Peyer's patch (tissue), 4 donors: ENCODE data around the gene PAX4. TPM values are rescaled to one million over a fixed set of nuclear protein-coding genes. Genes with fewer than 3 reads are reported as not detected.

ENCODE experiments used
- DNase-seq, 3 donors: peaks; one replicate each; pipeline ENCODE4 v3.0.0-alpha.2; 2017 to 2019
- H3K27ac ChIP-seq, 4 donors: fragments of 200-600 bp; sonication (generic); one replicate each; pipeline ENCODE4 v1.5.1; 2016 to 2019
- H3K27me3 ChIP-seq, 2 donors: fragments of 200-600 bp; sonication (generic); one replicate each; pipeline ENCODE4 v1.5.1; 2019
- H3K36me3 ChIP-seq, 3 donors: fragments of 200-600 bp; sonication (generic); one replicate each; pipeline ENCODE4 v1.5.1; 2016 to 2019
- H3K4me1 ChIP-seq, 4 donors: fragments of 200-600 bp; sonication (generic); one replicate each; pipeline ENCODE4 v1.5.1; 2016 to 2019
- H3K4me3 ChIP-seq, 4 donors: fragments of 200-600 bp; sonication (generic); 1 replicate in 3 of 4; 2 replicates in 1 of 4; pipeline ENCODE4 v1.5.1; 2016 to 2019; ENCODE audit warnings: mild to moderate bottlenecking in 1 of 4
- H3K9me3 ChIP-seq, 4 donors: fragments of 200-600 bp; sonication (generic); one replicate each; pipeline ENCODE4 v1.5.1; 2016 to 2019; ENCODE audit warnings: mild to moderate bottlenecking in 1 of 4
- POLR2A ChIP-seq, 2 donors: fragments of 450-650 bp; IDR thresholded peaks; one replicate each; pipeline ENCODE4 v1.5.1; 2017; ENCODE audit warnings: antibody characterized with exemption in 2 of 2, mild to moderate bottlenecking in 2 of 2, moderate library complexity in 2 of 2
- total RNA-seq, 4 donors: library from RNA; depleted of rRNA; stranded (reverse); fragments of >200 nt; gene quantifications; one replicate each; pipeline ENCODE4 v1.1.0, GENCODE V29; 2016
- TF ChIP-seq, protein P1 (sequence below), 6 experiments: fragments of 450-650 bp in 4 of 6; fragments of 200-600 bp in 2 of 6; sonication (generic) in 1 of 6; IDR thresholded peaks; one replicate each; pipeline ENCODE4 v1.5.1; 2017 to 2019; ENCODE audit warnings: antibody characterized with exemption in 6 of 6, mild to moderate bottlenecking in 3 of 6, moderate library complexity in 1 of 6

The PAX4 gene
- total RNA-seq, 4 donors from 2014 or later, result 0.53 to 1.3 TPM; not detected in 2

- Histone ChIP-seq H3K9me3 (peaks cover 0 to 4% (median 0%) of the 10 kb centered on the region in 4 donors), H3K4me3 (no peak overlapping the region), H3K36me3 (no peaks in the 10 kb centered on the region), H3K4me1 (no peaks in the 10 kb centered on the region), H3K27me3 (no peaks in the 10 kb centered on the region), H3K27ac (no peak overlapping the region)
- DNase-seq, result no peak
- TF ChIP-seq, protein P1, sequence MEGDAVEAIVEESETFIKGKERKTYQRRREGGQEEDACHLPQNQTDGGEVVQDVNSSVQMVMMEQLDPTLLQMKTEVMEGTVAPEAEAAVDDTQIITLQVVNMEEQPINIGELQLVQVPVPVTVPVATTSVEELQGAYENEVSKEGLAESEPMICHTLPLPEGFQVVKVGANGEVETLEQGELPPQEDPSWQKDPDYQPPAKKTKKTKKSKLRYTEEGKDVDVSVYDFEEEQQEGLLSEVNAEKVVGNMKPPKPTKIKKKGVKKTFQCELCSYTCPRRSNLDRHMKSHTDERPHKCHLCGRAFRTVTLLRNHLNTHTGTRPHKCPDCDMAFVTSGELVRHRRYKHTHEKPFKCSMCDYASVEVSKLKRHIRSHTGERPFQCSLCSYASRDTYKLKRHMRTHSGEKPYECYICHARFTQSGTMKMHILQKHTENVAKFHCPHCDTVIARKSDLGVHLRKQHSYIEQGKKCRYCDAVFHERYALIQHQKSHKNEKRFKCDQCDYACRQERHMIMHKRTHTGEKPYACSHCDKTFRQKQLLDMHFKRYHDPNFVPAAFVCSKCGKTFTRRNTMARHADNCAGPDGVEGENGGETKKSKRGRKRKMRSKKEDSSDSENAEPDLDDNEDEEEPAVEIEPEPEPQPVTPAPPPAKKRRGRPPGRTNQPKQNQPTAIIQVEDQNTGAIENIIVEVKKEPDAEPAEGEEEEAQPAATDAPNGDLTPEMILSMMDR (IDR thresholded peaks at IDR 0.05), result no peak
- no peak for TF ChIP-seq POLR2A (IDR thresholded peaks at IDR 0.05)
Measured at GRCh38 chr7:127612263-127612662, 5.7 kb downstream of the PAX4 start.

- TF ChIP-seq POLR2A (IDR thresholded peaks at IDR 0.05), result no peak
- TF ChIP-seq, protein P1 (IDR thresholded peaks at IDR 0.05), result no peak
- H3K27me3 ChIP-seq, result no peaks in the 10 kb centered on the region
Measured at GRCh38 chr7:127609297-127609696, 8.6 kb downstream of the PAX4 start.

DNA sequence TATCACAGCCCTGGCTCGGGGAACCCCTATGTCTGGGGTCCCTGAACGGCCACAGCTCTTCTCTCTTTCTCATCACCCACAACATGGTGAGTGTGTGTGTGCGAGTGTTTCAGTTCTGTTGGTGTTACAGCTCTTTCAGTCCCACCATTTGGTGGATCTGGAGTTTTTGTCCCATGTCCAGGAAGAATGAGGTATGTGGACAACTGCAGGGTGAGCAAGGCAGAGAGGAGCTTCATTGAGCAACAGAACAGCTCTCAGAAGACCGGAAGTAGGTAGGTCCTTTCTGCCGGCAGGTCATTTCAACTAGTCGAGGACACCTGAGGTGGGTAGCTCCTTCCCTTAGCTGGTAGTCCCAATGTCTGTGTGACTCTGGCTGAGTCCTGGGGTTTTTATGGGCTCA is 9.5 kb downstream of the PAX4 start:
- Histone ChIP-seq H3K36me3 (no peaks in the 10 kb centered on the region), H3K4me1 (no peaks in the 10 kb centered on the region), H3K4me3 (no peak overlapping the region), H3K27ac (no peak overlapping the region), H3K9me3 (peaks cover 0 to 4% (median 0%) of the 10 kb centered on the region in 4 donors), H3K27me3 (no peaks in the 10 kb centered on the region)
- no peak for TF ChIP-seq POLR2A (IDR thresholded peaks at IDR 0.05)
- TF ChIP-seq, protein P1 (IDR thresholded peaks at IDR 0.05), result no peak
- no peak for DNase-seq

More at GRCh38 chr7:127609297-127609696, 8.6 kb downstream of the PAX4 start:
- Histone ChIP-seq H3K9me3 (peaks cover 0 to 4% (median 0%) of the 10 kb centered on the region in 4 donors), H3K4me3 (no peak overlapping the region), H3K27ac (no peak overlapping the region), H3K4me1 (no peaks in the 10 kb centered on the region), H3K36me3 (no peaks in the 10 kb centered on the region)
- DNase-seq, result no peak

- Histone ChIP-seq H3K27ac (no peak overlapping the region), H3K4me3 (no peak overlapping the region), H3K36me3 (no peaks in the 10 kb centered on the region), H3K27me3 (no peaks in the 10 kb centered on the region), H3K4me1 (no peaks in the 10 kb centered on the region), H3K9me3 (no peaks in the 10 kb centered on the region)
- TF ChIP-seq, protein P1 (IDR thresholded peaks at IDR 0.05), result no peak
- TF ChIP-seq POLR2A (IDR thresholded peaks at IDR 0.05), result no peak
- no peak for DNase-seq
Measured at GRCh38 chr7:127600885-127601284, 17.1 kb downstream of the PAX4 start.

GRCh38 chr7:127598318-127598717 is 19.6 kb downstream of the PAX4 start:
- no peaks in the 10 kb centered on the region for H3K9me3 ChIP-seq
- H3K36me3 ChIP-seq, result no peaks in the 10 kb centered on the region
- H3K4me3 ChIP-seq, result no peak overlapping the region
- H3K27me3 ChIP-seq, result no peaks in the 10 kb centered on the region
- no peak overlapping the region for H3K27ac ChIP-seq
- DNase-seq, result no peak
- no peaks in the 10 kb centered on the region for H3K4me1 ChIP-seq
- TF ChIP-seq POLR2A (IDR thresholded peaks at IDR 0.05), result no peak
- TF ChIP-seq, protein P1 (IDR thresholded peaks at IDR 0.05), result no peak

GRCh38 chr7:127595737-127596136 is 22.2 kb downstream of the PAX4 start:
- H3K27ac ChIP-seq, result no peak overlapping the region
- no peak overlapping the region for H3K4me3 ChIP-seq
- no peaks in the 10 kb centered on the region for H3K4me1 ChIP-seq
- peaks cover 0 to 16% (median 0%) of the 10 kb centered on the region in 3 donors for H3K36me3 ChIP-seq
- H3K9me3 ChIP-seq, result no peaks in the 10 kb centered on the region
- H3K27me3 ChIP-seq, result no peaks in the 10 kb centered on the region
- TF ChIP-seq POLR2A (IDR thresholded peaks at IDR 0.05), result no peak
- TF ChIP-seq, protein P1 (IDR thresholded peaks at IDR 0.05), result no peak
- DNase-seq, result no peak
